ENCODE measurements around the gene AAK1.

GRCh38 chr2:69429491-69430183 is 213.9 kb downstream of the AAK1 start:
- TF ChIP-seq EZH2 (IDR thresholded peaks at IDR 0.05; ENCODE audit: borderline replicate concordance, low read depth, low read length, poor library complexity, severe bottlenecking) (no peak), CTCF (conservative IDR thresholded peaks at IDR 0.05; ENCODE audit: low read depth, low read length) (no peak)

Data from A673 (cell line).